ENCODE results near the gene MT1X.
"Not testable (repeated sequence)": the region's sequence is repeated elsewhere in the genome, so short reads cannot be mapped to it uniquely, and the experiment has no call there.

DNA sequence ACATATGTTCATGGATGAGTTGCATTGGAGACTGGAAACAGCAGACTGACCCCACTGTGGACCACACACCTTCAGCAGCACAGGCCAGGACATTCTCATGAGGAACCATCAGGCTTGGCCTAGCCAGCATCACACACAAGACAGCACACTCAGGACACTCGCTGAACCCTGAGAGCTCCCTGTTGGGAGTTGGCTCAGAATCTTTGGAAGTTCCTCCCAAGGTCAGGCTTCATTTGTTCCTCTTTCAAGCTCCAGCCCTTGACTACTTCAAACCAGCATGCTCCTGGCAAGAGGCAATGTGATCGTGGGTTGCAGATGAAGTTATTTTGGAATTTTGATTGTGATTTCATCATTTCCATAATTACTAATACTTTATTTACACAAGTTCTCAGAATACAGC, 10.6 kb upstream of the MT1X start:
- TF ChIP-seq, protein P1, sequence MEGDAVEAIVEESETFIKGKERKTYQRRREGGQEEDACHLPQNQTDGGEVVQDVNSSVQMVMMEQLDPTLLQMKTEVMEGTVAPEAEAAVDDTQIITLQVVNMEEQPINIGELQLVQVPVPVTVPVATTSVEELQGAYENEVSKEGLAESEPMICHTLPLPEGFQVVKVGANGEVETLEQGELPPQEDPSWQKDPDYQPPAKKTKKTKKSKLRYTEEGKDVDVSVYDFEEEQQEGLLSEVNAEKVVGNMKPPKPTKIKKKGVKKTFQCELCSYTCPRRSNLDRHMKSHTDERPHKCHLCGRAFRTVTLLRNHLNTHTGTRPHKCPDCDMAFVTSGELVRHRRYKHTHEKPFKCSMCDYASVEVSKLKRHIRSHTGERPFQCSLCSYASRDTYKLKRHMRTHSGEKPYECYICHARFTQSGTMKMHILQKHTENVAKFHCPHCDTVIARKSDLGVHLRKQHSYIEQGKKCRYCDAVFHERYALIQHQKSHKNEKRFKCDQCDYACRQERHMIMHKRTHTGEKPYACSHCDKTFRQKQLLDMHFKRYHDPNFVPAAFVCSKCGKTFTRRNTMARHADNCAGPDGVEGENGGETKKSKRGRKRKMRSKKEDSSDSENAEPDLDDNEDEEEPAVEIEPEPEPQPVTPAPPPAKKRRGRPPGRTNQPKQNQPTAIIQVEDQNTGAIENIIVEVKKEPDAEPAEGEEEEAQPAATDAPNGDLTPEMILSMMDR (IDR thresholded peaks at IDR 0.05) = not testable (repeated sequence)
- TF ChIP-seq POLR2A (IDR thresholded peaks at IDR 0.05) = not testable (repeated sequence)
